Stomach smooth muscle (tissue), 2 donors: ENCODE results near the gene CCS.
A peak's percentile ranks its signal among the peaks of the same experiment; 100 is the strongest.
"Not testable (repeated sequence)": the region's sequence is repeated elsewhere in the genome, so short reads cannot be mapped to it uniquely, and the experiment has no call there.

Source experiments
- H3K27ac ChIP-seq: one replicate; pipeline ENCODE4 v1.7.0; 2013; ENCODE audit warnings: mild to moderate bottlenecking, low read length, inconsistent platforms
- H3K27me3 ChIP-seq, 2 donors: one replicate each; pipeline ENCODE4 v1.7.0; 2013; ENCODE audit warnings: low read length in 2 of 2; ENCODE audit not compliant: insufficient read depth in 2 of 2, control insufficient read depth in 1 of 2
- H3K36me3 ChIP-seq, 2 donors: one replicate each; pipeline ENCODE4 v1.7.0; 2013; ENCODE audit warnings: low read length in 2 of 2; ENCODE audit not compliant: control insufficient read depth in 2 of 2, insufficient read depth in 2 of 2
- H3K4me1 ChIP-seq: one replicate; pipeline ENCODE4 v1.7.0; 2013; ENCODE audit warnings: low read length; ENCODE audit not compliant: control insufficient read depth, insufficient read depth
- H3K4me3 ChIP-seq, 2 donors: one replicate each; pipeline ENCODE4 v1.7.0; 2013; ENCODE audit warnings: low read length in 2 of 2
- H3K9ac ChIP-seq, 2 donors: one replicate each; pipeline ENCODE4 v1.7.0; 2013; ENCODE audit warnings: low read length in 2 of 2, mild to moderate bottlenecking in 1 of 2
- H3K9me3 ChIP-seq, 2 donors: one replicate each; pipeline ENCODE4 v1.7.0; 2013; ENCODE audit warnings: low read length in 2 of 2; ENCODE audit not compliant: control insufficient read depth in 2 of 2
- donor health status: healthy.
- donor health status: Pancreatic carcinoma.

The CCS gene

GRCh38 chr11:66593650-66594049 lies 665 bp downstream of the CCS start:
- no peaks in the 10 kb centered on the region for H3K27me3 ChIP-seq
- peaks cover 32% of the 10 kb centered on the region for H3K4me1 ChIP-seq
- H3K9me3 ChIP-seq, result no peaks in the 10 kb centered on the region
- peak overlapping the region; percentile 76 for H3K27ac ChIP-seq
- peak overlapping the region; percentile 83 to 94 for H3K4me3 ChIP-seq
- H3K36me3 ChIP-seq, result no peaks in the 10 kb centered on the region
- peak overlapping the region; percentile 74 to 92 for H3K9ac ChIP-seq

GRCh38 chr11:66595245-66595904 lies 2.4 kb downstream of the CCS start:
- peaks cover 10 to 11% of the 10 kb centered on the region in 2 donors for H3K36me3 ChIP-seq

GRCh38 chr11:66598993-66599392 lies 6.0 kb downstream of the CCS start:
- no peak overlapping the region for H3K4me3 ChIP-seq
- peaks cover 13 to 19% of the 10 kb centered on the region in 2 donors for H3K36me3 ChIP-seq
- H3K9ac ChIP-seq, result no peak overlapping the region
- no peaks in the 10 kb centered on the region for H3K27me3 ChIP-seq
- H3K4me1 ChIP-seq, result peaks cover 23% of the 10 kb centered on the region
- H3K27ac ChIP-seq, result no peak overlapping the region
- no peaks in the 10 kb centered on the region for H3K9me3 ChIP-seq

More at GRCh38 chr11:66595245-66595904, 2.4 kb downstream of the CCS start:
- H3K4me3 ChIP-seq, result peak overlapping the region in 1 of 2 donors; percentile 49
- H3K27me3 ChIP-seq, result no peaks in the 10 kb centered on the region
- peak overlapping the region; percentile 53 for H3K27ac ChIP-seq
- H3K9ac ChIP-seq, result peak overlapping the region in 1 of 2 donors; percentile 51
- peaks cover 32% of the 10 kb centered on the region for H3K4me1 ChIP-seq
- H3K9me3 ChIP-seq, result no peaks in the 10 kb centered on the region

GRCh38 chr11:66600219-66600618 lies 7.2 kb downstream of the CCS start:
- Histone ChIP-seq H3K9ac (no peak overlapping the region), H3K9me3 (no peaks in the 10 kb centered on the region), H3K4me3 (no peak overlapping the region), H3K36me3 (peaks cover 22 to 24% of the 10 kb centered on the region in 2 donors), H3K4me1 (peaks cover 12% of the 10 kb centered on the region), H3K27ac (no peak overlapping the region), H3K27me3 (no peaks in the 10 kb centered on the region)

GRCh38 chr11:66600631-66601233 lies 7.7 kb downstream of the CCS start:
- Histone ChIP-seq H3K4me1 (peaks cover 7% of the 10 kb centered on the region), H3K4me3 (no peak overlapping the region), H3K9me3 (no peaks in the 10 kb centered on the region), H3K27me3 (no peaks in the 10 kb centered on the region), H3K9ac (no peak overlapping the region), H3K36me3 (peaks cover 24 to 28% of the 10 kb centered on the region in 2 donors), H3K27ac (no peak overlapping the region)

GRCh38 chr11:66603072-66603471 lies 10.1 kb downstream of the CCS start:
- no peaks in the 10 kb centered on the region for H3K27me3 ChIP-seq
- H3K27ac ChIP-seq, result no peak overlapping the region
- H3K36me3 ChIP-seq, result peaks cover 24 to 31% of the 10 kb centered on the region in 2 donors
- H3K4me1 ChIP-seq, result peaks cover 18% of the 10 kb centered on the region
- no peaks in the 10 kb centered on the region for H3K9me3 ChIP-seq
- no peak overlapping the region for H3K4me3 ChIP-seq
- H3K9ac ChIP-seq, result no peak overlapping the region

- H3K36me3 ChIP-seq, result peaks cover 21 to 31% of the 10 kb centered on the region in 2 donors
- H3K27ac ChIP-seq, result no peak overlapping the region
- H3K9ac ChIP-seq, result no peak overlapping the region
- no peaks in the 10 kb centered on the region for H3K9me3 ChIP-seq
- no peak overlapping the region for H3K4me3 ChIP-seq
- H3K4me1 ChIP-seq, result peaks cover 19% of the 10 kb centered on the region
- no peaks in the 10 kb centered on the region for H3K27me3 ChIP-seq
Observed at GRCh38 chr11:66604155-66604554, 11.2 kb downstream of the CCS start.

- not testable (repeated sequence) for H3K9ac ChIP-seq, H3K9me3 ChIP-seq, H3K27me3 ChIP-seq, H3K4me3 ChIP-seq
- Histone ChIP-seq H3K36me3 (peaks cover 13 to 18% of the 10 kb centered on the region in 2 donors), H3K27ac (peak overlapping the region; percentile 86), H3K4me1 (peaks cover 19% of the 10 kb centered on the region)
Observed at GRCh38 chr11:66606608-66607007, 13.6 kb downstream of the CCS start.

- H3K9me3 ChIP-seq, result no peaks in the 10 kb centered on the region
- H3K9ac ChIP-seq, result no peak overlapping the region
- H3K36me3 ChIP-seq, result peaks cover 11 to 18% of the 10 kb centered on the region in 2 donors
- peak overlapping the region; percentile 86 for H3K27ac ChIP-seq
- H3K27me3 ChIP-seq, result no peaks in the 10 kb centered on the region
- peaks cover 14% of the 10 kb centered on the region for H3K4me1 ChIP-seq
- H3K4me3 ChIP-seq, result no peak overlapping the region
Observed at GRCh38 chr11:66607126-66607834, 14.3 kb downstream of the CCS start.

- no peak overlapping the region for H3K27ac ChIP-seq
- H3K9me3 ChIP-seq, result no peaks in the 10 kb centered on the region
- no peak overlapping the region for H3K4me3 ChIP-seq
- H3K4me1 ChIP-seq, result peaks cover 13% of the 10 kb centered on the region
- H3K27me3 ChIP-seq, result no peaks in the 10 kb centered on the region
- H3K36me3 ChIP-seq, result peaks cover 0 to 11% of the 10 kb centered on the region in 2 donors
- H3K9ac ChIP-seq, result no peak overlapping the region
Observed at GRCh38 chr11:66609721-66610617, 17.0 kb downstream of the CCS start.
